Measurements from ENCODE around the gene CYP2R1.

CYP2R1 gene

GRCh38 chr11:14858404-14858803 is 33.6 kb downstream of the CYP2R1 start:
- TF ChIP-seq, protein P1, sequence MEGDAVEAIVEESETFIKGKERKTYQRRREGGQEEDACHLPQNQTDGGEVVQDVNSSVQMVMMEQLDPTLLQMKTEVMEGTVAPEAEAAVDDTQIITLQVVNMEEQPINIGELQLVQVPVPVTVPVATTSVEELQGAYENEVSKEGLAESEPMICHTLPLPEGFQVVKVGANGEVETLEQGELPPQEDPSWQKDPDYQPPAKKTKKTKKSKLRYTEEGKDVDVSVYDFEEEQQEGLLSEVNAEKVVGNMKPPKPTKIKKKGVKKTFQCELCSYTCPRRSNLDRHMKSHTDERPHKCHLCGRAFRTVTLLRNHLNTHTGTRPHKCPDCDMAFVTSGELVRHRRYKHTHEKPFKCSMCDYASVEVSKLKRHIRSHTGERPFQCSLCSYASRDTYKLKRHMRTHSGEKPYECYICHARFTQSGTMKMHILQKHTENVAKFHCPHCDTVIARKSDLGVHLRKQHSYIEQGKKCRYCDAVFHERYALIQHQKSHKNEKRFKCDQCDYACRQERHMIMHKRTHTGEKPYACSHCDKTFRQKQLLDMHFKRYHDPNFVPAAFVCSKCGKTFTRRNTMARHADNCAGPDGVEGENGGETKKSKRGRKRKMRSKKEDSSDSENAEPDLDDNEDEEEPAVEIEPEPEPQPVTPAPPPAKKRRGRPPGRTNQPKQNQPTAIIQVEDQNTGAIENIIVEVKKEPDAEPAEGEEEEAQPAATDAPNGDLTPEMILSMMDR (IDR thresholded peaks at IDR 0.05; ENCODE audit: control insufficient read depth, extremely low read depth, insufficient read depth) = no peak
- no peak overlapping the region for H3K4me3 ChIP-seq (ENCODE audit: low read depth, low read length)
- DNase-seq (ENCODE audit: low read depth) = no peak

GRCh38 chr11:14857621-14858020 is 34.4 kb downstream of the CYP2R1 start:
- DNase-seq (ENCODE audit: low read depth) = no peak
- TF ChIP-seq, protein P1 (IDR thresholded peaks at IDR 0.05; ENCODE audit: control insufficient read depth, extremely low read depth, insufficient read depth) = no peak
- H3K4me3 ChIP-seq (ENCODE audit: low read depth, low read length) = no peak overlapping the region

DNA sequence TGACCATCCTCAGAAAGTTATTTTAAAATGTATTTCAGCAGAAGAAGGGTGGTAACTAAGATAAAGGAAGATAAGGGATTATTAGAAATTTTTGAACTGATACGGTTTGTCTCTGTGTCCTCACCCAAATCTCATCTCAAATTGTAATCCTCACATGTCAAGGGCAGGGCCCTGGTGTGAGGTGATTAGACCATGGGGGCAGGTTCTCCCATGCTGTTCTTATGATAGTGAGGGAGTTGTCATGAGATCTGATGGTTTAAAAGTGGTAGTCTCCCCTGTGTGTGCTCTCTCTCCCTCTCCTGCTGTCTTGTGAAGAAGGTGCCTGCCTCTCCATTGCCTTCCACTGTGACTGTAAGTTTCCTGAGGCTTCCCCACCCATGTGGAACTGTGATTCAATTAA is 36.1 kb downstream of the CYP2R1 start:
- no peak for DNase-seq (ENCODE audit: low read depth)
- TF ChIP-seq, protein P1 (IDR thresholded peaks at IDR 0.05; ENCODE audit: control insufficient read depth, extremely low read depth, insufficient read depth) = no peak
- no peak overlapping the region for H3K4me3 ChIP-seq (ENCODE audit: low read depth, low read length)

GRCh38 chr11:14854057-14854456 is 38.0 kb downstream of the CYP2R1 start:
- H3K4me3 ChIP-seq (ENCODE audit: low read depth, low read length) = no peak overlapping the region
- TF ChIP-seq, protein P1 (IDR thresholded peaks at IDR 0.05; ENCODE audit: control insufficient read depth, extremely low read depth, insufficient read depth) = no peak
- no peak for DNase-seq (ENCODE audit: low read depth)

DNA sequence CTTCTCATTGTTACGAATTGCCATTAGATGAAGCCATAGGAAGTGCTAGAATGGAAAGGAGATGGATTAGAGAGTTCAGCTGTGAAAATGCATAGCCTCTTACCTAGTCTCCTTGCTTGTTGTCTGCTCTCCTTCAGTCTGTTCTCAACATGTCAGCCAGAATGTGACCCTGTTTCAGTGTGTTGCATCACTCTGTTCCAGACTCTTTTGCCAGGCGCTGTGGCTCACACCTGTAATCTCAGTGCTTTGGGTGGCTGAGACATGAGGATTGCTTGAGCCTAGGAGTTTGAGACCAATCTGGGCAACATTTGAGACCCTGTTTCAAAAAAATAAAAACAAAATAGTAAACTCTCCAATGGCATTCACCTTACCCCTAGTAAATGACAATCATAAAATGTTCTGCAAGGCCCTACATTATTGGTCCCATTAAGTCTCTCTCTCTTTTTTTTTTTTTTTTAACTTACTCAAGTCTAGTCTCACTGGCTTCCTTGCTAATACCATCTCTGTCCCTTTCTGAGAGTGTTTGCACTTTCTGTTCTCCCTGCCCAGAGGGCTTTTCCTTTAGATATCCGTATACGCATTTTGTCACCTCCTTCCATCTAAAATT is 39.4 kb downstream of the CYP2R1 start:
- TF ChIP-seq, protein P1 (IDR thresholded peaks at IDR 0.05; ENCODE audit: control insufficient read depth, extremely low read depth, insufficient read depth) = no peak
- no peak for DNase-seq (ENCODE audit: low read depth)
- H3K4me3 ChIP-seq (ENCODE audit: low read depth, low read length) = no peak overlapping the region

- DNase-seq (ENCODE audit: low read depth) = no peak
- H3K4me3 ChIP-seq (ENCODE audit: low read depth, low read length) = no peak overlapping the region
- TF ChIP-seq, protein P1 (IDR thresholded peaks at IDR 0.05; ENCODE audit: control insufficient read depth, extremely low read depth, insufficient read depth) = no peak
These were observed 50.0 kb downstream of the CYP2R1 start for GRCh38 chr11:14842002-14842401.
